Mesothelial cell of epicardium (in vitro differentiated cells): Measurements from ENCODE around the gene MCM5. TPM values are rescaled to one million over a fixed set of nuclear protein-coding genes. Genes with fewer than 3 reads are reported as not detected.

Experiments used
- DNase-seq, 2 experiments: peaks; one replicate each; pipeline ENCODE4 v3.0.0; 2021; ENCODE audit warnings: low spot score in 2 of 2; ENCODE audit not compliant: unreplicated experiment in 2 of 2
- H3K27ac Mint-ChIP-seq: 2 replicates; pipeline ENCODE4 v1.8.0; 2021; ENCODE audit warnings: mixed read lengths
- H3K27me3 Mint-ChIP-seq: 2 replicates; pipeline ENCODE4 v1.8.0; 2021; ENCODE audit warnings: low read depth, mixed read lengths
- H3K36me3 Mint-ChIP-seq: 2 replicates; pipeline ENCODE4 v1.8.0; 2021; ENCODE audit warnings: mixed read lengths
- H3K4me1 Mint-ChIP-seq: 2 replicates; pipeline ENCODE4 v1.8.0; 2021; ENCODE audit warnings: mixed read lengths
- H3K4me3 Mint-ChIP-seq: 2 replicates; pipeline ENCODE4 v1.8.0; 2021; ENCODE audit warnings: mild to moderate bottlenecking, moderate library complexity, mixed read lengths
- H3K9me3 Mint-ChIP-seq: 2 replicates; pipeline ENCODE4 v1.8.0; 2021; ENCODE audit warnings: mixed read lengths
- CTCF ChIP-seq: fragments of 200-600 bp; sonication (generic); IDR thresholded peaks from one replicate; pipeline ENCODE4 v1.5.0; 2021; ENCODE audit warnings: antibody characterized with exemption; ENCODE audit not compliant: unreplicated experiment
- total RNA-seq: library from RNA; stranded (reverse); gene quantifications from 3 replicates; pipeline ENCODE4 v1.2.1, GENCODE V29; 2021

MCM5 gene
- total RNA-seq, 1 donor from 2014 or later = 59.7 TPM

GRCh38 chr22:35386670-35387288 lies 13.2 kb upstream of the MCM5 start:
- DNase-seq = no peak
- H3K27me3 Mint-ChIP-seq = no peaks in the 10 kb centered on the region
- H3K27ac Mint-ChIP-seq = no peak overlapping the region
- TF ChIP-seq CTCF = no peak
- H3K4me3 Mint-ChIP-seq = no peak overlapping the region
- H3K9me3 Mint-ChIP-seq = no peaks in the 10 kb centered on the region
- no peaks in the 10 kb centered on the region for H3K4me1 Mint-ChIP-seq
- no peaks in the 10 kb centered on the region for H3K36me3 Mint-ChIP-seq

- H3K4me1 Mint-ChIP-seq = no peaks in the 10 kb centered on the region
- no peak for TF ChIP-seq CTCF
- no peaks in the 10 kb centered on the region for H3K27me3 Mint-ChIP-seq
- DNase-seq = no peak
- H3K27ac Mint-ChIP-seq = no peak overlapping the region
- no peak overlapping the region for H3K4me3 Mint-ChIP-seq
- no peaks in the 10 kb centered on the region for H3K36me3 Mint-ChIP-seq
- no peaks in the 10 kb centered on the region for H3K9me3 Mint-ChIP-seq
Measured at GRCh38 chr22:35390933-35391332, 9.0 kb upstream of the MCM5 start.

- no peak for DNase-seq
- Mint-ChIP-seq H3K27ac (no peak overlapping the region), H3K9me3 (no peaks in the 10 kb centered on the region), H3K36me3 (no peaks in the 10 kb centered on the region), H3K4me3 (no peak overlapping the region), H3K27me3 (no peaks in the 10 kb centered on the region), H3K4me1 (peaks cover under 1% of the 10 kb centered on the region)
- TF ChIP-seq CTCF = no peak
Measured at GRCh38 chr22:35392357-35392756, 7.6 kb upstream of the MCM5 start.

GRCh38 chr22:35393116-35394010 lies 6.6 kb upstream of the MCM5 start:
- Mint-ChIP-seq H3K4me3 (no peak overlapping the region), H3K9me3 (no peaks in the 10 kb centered on the region), H3K27me3 (no peaks in the 10 kb centered on the region), H3K4me1 (peaks cover 3% of the 10 kb centered on the region), H3K27ac (no peak overlapping the region), H3K36me3 (no peaks in the 10 kb centered on the region)
- no peak for TF ChIP-seq CTCF
- DNase-seq = no peak

GRCh38 chr22:35394011-35394312 lies 6.0 kb upstream of the MCM5 start:
- Mint-ChIP-seq H3K27ac (no peak overlapping the region), H3K4me1 (peaks cover 3% of the 10 kb centered on the region), H3K9me3 (no peaks in the 10 kb centered on the region), H3K4me3 (no peak overlapping the region), H3K36me3 (no peaks in the 10 kb centered on the region), H3K27me3 (no peaks in the 10 kb centered on the region)
- no peak for TF ChIP-seq CTCF
- no peak for DNase-seq
